ENCODE results near the gene RAD52.
A peak's percentile ranks its signal among the peaks of the same experiment; 100 is the strongest.

The RAD52 gene

DNA sequence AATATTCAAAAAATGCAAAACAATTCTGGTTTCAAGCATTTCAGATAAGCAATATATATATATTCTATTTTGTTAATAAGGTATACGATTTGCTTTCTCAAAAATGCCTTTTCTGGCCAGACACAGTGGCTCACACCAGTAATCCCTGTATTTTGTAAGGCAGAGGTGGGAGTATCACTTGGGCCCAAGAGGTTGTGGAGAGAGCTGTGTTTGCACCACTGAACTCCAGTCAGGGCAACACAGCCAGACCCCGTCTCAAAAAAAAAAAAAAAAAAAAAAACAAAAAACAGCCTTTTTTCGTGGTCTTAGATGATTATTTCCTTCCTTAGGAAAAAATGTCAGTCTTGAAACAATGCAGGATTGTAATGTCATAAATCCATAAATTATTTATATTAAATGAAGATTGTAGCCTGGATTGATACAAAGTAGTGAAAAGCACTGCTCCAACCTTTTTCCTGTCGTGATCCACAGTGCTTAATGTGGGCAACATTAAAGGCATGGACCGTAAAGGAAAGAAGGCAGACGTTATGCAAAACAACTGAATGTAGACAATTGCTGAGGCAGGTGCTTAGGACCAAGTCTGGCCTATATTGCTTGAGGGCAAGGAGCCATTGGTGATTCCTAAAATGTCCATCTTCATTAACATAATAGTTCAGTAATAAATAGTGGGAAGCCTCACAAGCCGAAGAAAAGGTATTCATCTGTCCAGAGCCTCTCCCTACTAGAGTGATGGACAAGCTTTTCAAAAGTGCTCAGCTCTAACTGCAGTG, 36.8 kb downstream of the RAD52 start:
- DNase-seq: no peak

GRCh38 chr12:911191-911826, 38.2 kb downstream of the RAD52 start:
- DNase-seq: no peak

DNA sequence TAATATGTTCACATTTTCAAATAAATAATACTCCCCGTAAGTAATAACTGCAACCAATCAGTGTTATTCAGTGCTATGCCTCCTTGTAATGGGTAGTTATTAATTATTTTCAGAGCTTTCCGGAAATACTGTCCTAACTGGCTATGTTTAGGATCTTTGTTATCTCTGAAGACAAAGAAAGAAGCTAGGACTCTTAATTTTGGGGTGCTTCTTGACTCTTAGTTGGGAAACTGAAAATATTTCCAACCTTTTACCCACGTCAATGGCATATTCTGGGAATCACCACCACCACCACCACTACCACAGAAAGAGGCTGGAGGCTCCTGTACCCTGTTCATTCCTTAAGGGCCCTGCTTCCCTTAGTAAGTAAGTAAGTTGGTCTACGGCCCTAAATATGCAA, 39.1 kb downstream of the RAD52 start:
- no peak for DNase-seq

- DNase-seq: no peak
Measured at GRCh38 chr12:909861-910260, 39.6 kb downstream of the RAD52 start.

DNA sequence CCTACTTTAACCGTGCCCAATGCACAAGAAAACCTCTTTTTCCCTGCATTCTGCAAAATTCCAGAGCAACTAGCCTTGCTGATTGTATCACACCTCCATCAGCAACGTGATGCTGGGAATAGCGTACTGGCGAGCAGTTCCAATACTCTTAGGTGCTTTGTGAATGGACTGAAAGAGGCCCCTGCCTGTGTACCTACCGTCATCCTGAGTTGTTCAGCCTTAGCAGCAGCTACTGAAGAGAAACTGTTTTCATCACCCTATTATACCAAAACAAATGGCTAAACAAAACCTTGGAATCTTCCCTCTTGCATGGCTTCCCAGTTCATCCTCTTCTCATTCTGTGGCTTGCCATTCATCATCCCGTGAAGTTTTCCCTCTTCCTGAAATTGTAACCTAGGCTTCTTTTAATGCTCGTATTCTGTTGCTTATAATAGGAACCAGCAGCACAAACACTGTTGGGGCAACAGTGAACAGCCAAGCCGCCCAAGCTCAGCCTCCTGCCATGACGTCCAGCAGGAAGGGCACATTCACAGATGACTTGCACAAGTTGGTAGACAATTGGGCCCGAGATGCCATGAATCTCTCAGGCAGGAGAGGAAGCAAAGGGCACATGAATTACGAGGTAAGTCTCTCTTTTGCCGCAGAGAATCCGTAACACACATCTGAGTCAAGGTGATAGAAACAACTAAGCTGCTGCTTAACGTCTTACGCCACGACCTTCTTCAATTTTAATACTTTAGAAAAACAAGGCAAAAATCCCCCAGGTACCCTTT, 41.9 kb downstream of the RAD52 start:
- DNase-seq: no peak

DNA sequence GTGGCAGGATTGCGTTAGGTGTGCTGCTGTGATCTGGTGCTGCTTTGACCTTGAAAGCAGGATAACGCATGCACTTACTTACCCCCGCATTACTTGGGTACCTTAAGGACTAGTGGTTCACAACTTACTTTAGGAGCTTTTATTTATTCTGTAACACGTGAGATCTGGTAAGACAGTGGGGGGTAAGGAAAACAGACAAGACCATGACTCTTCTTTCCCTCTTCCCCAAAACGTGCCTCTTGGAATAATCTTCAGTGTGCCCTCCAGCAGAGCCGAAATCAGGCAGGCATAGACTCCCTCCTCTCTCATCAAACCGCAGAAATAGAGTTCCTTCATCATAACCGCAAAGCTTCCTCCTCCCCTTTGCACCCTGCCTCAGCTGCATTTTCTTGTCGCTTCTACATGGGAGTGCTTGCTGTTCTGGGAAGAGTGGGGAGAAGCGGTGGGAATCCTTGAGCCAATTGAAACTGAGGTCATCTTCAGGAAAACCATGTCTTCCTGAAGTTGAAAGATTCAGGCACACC, 43.4 kb downstream of the RAD52 start:
- no peak for DNase-seq

GRCh38 chr12:905261-906031, 44.0 kb downstream of the RAD52 start:
- peak in 1 of 2 donors; percentile 44 for DNase-seq

DNA sequence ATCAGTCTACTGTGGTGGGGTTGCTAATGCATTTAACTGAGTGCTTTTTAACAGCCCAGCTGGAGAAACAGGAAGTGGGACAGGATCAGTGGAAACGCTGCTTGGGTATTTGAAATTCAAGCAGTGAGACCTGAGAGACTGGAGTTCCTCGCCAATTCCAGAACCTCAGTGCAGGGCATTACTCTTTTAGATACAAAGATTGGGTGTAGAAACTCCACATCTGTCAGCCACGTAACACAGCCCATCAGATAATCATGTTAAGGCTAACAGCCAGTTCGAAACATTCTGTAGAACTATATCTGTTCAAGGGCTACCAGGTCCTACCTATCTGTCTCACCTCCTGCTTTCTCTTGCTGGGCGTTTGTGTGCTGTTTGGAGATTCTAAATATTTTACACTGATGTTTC, 45.5 kb downstream of the RAD52 start:
- no peak for DNase-seq

DNA sequence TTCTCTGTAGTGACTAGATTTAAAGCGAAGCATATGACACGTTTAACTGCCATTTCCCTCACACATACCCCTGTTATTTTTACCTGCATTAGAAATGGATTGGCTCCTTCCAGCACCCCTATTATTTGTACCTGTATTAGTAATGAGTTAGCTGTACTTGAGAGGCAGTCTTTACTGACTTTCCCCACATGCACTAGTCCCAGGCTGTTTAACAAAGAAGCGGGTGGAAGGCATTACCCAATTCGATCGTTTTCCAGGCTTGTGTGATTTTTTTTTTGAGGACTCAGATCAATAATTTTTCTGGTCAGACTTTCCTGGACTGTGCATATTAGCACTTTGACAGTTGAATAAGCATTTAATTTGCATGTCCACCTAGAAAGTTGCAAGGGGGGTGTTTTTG, 46.4 kb downstream of the RAD52 start:
- no peak for DNase-seq

DNA sequence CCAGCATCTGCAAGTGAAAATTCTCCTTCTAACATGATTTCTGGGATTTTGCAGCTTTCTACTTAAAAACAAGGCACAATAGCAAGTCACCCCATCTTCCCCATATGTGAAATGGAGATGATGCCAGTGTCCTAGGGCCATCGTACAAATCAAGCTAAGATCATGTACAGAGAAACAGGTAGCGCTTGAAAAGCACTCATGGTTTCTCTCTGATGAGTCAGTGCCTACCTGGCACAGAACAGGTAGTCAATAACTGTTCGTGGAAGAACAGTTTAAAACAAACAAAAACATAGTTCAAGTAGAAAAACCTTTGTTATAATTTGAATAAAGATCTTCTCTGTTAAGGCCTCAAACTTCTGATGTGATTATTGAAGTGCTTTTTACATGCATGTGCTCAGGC, 46.9 kb downstream of the RAD52 start:
- no peak for DNase-seq

DNA sequence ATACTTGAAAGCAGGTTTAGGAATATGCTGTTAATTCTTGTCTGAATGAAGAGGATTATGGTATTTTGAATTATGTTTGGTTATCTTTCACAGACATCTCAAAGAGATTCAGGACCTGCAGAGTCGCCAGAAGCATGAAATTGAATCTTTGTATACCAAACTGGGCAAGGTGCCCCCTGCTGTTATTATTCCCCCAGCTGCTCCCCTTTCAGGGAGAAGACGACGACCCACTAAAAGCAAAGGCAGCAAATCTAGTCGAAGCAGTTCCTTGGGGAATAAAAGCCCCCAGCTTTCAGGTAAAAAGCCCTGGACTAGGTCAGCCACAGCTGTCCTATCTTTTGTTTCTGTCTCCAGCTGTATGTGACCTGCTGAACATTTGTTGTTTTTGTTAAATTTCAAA, 52.1 kb downstream of the RAD52 start:
- no peak for DNase-seq

GRCh38 chr12:896031-896430, 53.5 kb downstream of the RAD52 start:
- DNase-seq: no peak

DNA sequence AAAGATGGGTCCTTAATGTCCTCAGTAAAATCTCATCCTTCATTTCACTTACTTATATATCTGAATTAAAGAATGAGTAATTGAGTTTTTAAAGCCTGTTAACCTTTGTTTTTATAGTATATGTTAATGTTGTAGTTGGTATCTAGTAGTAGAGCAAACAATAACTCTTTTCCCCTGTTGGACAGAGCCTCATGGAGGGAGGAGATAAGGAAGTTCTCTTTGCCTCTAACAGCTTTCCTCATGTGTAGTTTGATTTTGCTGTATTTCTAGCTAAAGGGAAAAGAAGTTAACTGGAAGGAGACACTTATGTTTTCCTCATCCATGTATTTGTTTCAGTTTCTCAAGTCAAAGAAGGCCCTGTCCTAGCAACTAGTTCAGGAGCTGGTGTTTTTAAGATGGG, 55.3 kb downstream of the RAD52 start:
- no peak for DNase-seq

GRCh38 chr12:886206-886605, 63.3 kb downstream of the RAD52 start:
- no peak for DNase-seq

- DNase-seq: no peak
Measured at GRCh38 chr12:885701-886100, 63.8 kb downstream of the RAD52 start.

DNA sequence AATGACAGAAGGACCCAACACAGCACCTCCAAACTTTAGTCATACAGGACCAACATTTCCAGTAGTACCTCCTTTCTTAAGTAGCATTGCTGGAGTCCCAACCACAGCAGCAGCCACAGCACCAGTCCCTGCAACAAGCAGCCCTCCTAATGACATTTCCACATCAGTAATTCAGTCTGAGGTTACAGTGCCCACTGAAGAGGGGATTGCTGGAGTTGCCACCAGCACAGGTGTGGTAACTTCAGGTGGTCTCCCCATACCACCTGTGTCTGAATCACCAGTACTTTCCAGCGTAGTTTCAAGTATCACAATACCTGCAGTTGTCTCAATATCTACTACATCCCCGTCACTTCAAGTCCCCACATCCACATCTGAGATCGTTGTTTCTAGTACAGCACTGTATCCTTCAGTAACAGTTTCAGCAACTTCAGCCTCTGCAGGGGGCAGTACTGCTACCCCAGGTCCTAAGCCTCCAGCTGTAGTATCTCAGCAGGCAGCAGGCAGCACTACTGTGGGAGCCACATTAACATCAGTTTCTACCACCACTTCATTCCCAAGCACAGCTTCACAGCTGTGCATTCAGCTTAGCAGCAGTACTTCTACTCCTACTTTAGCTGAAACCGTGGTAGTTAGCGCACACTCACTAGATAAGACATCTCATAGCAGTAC, 64.6 kb downstream of the RAD52 start:
- no peak for DNase-seq

DNA sequence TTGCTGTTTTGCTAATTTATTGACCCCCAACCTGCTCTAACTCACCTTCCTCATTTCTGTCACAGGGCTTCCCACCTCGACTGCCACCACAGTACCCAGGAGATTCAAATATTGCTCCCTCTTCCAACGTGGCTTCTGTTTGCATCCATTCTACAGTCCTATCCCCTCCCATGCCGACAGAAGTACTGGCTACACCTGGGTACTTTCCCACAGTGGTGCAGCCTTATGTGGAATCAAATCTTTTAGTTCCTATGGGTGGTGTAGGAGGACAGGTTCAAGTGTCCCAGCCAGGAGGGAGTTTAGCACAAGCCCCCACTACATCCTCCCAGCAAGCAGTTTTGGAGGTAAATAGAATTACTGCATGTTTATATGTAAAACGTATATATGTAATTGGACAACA, 68.8 kb downstream of the RAD52 start:
- no peak for DNase-seq

DNA sequence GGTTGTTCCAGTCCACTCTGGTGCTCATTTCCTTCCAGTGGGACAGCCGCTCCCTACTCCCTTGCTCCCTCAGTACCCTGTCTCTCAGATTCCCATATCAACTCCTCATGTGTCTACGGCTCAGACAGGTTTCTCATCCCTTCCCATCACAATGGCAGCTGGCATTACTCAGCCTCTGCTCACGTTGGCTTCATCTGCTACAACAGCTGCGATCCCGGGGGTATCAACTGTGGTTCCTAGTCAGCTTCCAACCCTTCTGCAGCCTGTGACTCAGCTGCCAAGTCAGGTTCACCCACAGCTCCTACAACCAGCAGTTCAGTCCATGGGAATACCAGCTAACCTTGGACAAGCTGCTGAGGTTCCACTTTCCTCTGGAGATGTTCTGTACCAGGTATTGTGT, 69.9 kb downstream of the RAD52 start:
- DNase-seq: no peak

- DNase-seq: no peak
Measured at GRCh38 chr12:873954-874353, 75.5 kb downstream of the RAD52 start.

DNA sequence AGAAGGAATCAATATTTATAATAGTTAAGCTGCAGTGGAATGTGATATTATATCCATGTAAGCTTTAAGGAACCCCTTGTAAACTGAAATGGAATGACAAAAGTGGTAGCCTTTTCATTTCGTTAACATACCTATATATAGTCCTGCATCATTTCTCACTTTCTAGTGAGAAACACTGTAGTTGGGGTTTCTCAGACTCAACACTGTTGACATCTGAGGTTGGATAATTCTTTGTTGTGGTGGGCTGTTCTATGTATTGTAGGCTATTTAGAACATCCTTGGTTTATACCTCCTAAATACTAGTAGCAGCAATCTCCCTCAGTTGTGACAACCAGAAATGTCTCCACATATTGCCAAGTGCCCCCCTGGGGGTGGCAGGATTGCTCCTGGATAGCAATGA, 79.1 kb downstream of the RAD52 start:
- no peak for DNase-seq

DNA sequence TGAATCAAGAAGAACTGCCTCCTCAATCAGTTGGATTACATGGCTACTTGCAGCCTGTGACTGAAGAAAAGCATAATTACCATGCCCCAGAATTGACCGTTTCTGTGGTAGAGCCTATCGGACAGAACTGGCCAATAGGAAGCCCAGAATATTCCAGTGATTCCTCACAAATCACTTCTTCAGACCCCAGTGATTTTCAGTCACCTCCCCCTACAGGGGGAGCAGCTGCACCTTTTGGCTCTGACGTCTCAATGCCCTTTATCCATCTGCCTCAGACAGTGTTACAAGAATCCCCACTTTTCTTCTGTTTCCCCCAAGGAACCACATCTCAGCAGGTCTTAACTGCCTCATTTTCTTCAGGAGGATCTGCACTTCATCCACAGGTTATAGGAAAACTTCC, 80.8 kb downstream of the RAD52 start:
- no peak for DNase-seq

DNA sequence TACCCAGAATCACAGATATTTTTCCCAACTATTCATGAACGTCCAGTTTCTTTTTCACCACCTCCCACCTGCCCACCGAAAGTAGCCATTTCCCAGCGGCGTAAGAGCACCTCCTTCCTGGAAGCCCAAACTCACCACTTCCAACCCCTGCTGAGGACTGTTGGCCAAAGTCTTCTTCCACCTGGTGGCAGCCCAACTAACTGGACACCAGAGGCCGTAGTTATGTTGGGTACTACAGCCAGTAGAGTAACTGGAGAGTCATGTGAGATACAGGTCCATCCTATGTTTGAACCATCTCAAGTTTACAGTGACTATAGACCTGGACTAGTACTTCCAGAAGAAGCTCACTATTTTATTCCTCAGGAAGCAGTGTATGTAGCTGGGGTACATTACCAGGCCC, 81.6 kb downstream of the RAD52 start:
- DNase-seq: no peak

DNA sequence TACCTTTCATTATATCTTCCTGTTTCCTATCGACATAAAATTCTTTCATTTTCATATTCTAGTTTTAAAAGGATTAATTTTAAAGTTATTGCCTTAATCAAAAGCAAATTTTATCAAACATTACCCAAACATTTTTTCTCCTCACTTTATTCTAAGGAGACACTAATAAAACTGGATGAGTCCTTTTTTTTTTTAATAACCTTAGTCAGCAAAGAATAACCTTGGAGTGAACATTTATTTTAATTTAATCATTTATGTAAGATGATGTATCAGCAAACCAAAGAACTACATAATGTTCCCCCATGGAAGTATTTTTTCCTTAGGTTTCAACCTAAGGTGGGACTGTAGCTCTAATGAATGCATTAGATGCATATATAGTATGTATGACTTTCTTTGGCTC, 83.9 kb downstream of the RAD52 start:
- DNase-seq: no peak

Data from bone marrow (tissue), 2 donors.